Stimulated activated CD8-positive, alpha-beta memory T cell treated with anti-CD3 and anti-CD28 coated beads, Interleukin-12 subunit alpha, Interleukin-12 subunit beta, amount 100 ng/mL, for 4 hours (primary cell): ENCODE results near the gene KLK12.

ENCODE experiments used
- DNase-seq: peaks from one replicate; pipeline ENCODE4 v3.0.0-alpha.2; 2020; ENCODE audit warnings: low read depth

The KLK12 gene

DNA sequence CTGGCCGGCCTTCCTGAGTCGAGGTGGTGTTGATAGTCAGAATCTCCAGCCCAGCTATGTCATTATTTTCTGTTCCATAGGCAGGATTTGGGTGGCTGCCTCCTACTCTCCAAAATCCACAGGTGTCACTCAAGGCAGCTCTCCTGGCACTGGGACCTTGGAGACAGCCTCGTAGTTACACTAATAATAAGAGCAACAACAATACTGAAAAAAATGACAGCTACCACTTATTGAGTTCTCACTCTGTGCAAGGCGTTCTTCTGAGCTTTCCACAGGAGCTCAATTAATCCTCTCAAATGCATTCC is 12.2 kb upstream of the KLK12 start:
- no peak for DNase-seq

DNA sequence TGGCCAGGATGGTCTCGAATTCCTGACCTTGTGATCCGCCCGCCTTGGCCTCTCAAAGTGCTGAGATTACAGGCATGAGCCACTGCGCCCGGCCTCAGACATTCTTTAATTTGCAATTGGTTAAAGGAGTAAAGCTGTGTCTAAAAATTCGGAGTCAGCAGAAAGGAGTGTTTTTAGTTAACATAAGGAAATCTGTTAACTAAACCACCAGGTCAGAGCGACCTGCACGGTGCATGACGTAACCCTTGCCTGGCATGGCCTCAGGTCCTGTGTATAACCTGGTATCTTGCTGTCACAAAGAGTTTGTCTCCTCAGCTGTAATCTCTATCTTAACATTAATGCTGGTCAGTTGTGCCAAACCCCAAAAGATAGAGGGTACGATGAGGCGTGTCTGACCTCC is 9.5 kb upstream of the KLK12 start:
- DNase-seq: no peak

DNA sequence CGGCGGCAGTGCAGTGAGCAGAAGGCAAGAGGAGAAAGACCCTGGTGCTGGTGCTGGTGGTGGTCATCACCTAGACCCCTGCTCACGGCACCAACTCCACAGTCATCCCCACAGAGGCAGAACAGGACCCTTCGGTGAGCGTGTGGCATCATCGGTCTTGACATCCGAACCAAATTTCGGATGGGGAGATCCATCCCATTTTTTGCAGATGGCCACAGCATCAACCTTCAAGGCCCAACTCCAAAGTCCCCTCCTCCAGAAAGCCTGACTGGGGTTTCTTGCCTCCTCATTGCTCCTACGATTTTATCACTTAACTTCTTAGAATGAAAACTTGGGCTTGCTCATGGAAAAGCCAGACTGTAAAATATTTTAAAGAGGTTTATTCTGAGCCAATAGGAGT is 8.7 kb upstream of the KLK12 start:
- DNase-seq: no peak

DNA sequence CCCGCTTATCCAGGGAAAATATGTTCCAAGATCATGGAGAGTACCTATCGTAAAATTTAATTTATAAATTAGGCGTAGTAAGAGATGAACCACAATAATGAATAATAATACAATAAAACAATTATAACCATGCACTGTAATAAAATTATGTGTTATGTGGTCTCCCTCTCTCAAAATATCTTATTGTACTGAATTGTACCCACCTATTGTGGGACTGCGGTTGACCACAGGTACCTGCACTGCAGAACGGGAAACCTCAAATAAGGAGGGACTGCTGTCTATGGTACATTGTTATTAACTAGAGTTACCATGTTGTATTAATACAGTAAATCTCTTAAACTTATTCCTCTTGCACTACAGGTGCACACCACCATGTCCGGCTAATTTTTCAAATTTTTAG is 5.3 kb upstream of the KLK12 start:
- no peak for DNase-seq

DNA sequence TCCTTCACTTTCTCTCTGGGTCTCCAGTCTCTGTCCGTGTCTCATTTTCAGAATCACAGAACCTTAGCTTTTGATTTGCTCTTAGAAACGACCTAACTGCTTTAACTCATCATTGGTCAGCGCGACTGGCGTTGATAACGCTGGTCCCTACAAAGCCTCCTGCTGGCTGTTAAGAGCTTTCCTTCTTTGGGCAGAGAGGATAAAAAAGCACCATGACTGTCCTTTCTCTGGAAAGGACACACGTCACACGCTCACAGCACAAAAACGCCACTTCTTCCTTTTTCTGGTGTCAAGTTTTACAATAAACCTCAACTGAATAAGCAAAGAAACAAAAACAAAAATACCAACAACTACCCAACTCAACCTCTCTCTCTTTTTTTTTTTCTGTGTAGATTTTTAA is 1.7 kb upstream of the KLK12 start:
- no peak for DNase-seq

DNA sequence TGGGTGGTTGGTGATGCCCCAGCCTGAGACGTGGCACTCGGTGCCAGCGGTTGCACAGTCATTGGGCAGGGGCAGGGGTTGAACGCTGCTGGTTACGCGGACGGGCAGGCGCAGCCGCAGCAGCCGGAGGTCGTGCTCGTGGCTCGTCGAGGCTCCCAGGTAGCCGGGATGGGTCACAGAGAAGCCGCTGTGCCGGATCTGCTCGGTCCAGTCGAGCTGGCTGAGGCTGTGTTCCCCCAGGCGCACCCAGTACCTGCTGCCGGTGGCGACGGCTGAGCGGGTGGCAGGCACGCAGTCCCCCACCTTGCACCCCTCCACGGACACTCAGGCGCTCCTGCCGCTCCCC is 2.9 kb downstream of the KLK12 start:
- DNase-seq: no peak

DNA sequence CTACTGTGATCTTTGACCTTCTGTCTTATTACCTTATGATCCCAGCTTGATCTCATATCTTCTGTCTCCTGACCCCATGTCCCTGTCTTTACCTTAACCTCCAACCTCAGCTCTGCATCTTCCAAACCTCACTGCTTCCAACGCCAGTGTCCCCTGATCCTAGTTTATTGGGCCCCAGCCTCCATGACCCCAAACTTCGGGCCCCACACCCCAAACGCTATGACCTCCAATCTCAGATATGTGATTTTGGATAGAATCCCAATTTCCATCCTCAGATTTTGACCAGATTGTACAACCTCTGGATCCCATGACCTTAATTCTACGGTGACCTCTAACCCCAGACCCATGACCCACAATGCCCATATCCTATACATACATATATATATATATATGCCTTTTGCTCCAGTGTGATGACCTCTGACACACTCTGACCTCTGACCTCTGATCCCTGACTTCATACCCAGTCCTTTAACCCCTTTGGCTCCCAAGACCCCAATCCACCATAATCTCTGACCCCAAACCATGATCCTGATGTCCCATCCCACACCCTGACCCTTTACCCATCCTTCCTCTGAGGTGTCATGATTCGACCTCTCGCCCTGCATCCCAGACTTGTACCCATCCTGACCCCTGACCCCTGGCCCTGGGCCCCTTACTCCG is 3.5 kb downstream of the KLK12 start:
- no peak for DNase-seq

DNA sequence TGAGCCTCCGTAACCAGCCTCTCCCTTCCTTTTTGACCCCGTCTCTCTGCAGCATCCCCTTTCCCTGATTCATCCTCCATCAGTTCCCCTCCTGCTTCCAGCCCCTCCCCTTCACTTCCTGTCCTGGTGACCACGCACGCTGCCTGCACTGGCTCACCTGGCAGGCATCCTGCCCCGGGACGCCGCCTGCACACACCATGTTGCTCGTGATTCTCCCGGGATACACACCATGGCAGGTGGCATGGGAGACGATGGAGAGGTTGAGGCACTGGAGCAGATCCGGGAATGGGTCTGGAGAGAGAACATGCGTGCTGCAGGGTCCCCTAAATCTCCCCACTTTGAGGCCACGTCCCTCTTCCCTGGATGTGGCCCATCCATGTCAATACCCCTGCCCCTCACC is 4.2 kb downstream of the KLK12 start:
- DNase-seq: no peak

DNA sequence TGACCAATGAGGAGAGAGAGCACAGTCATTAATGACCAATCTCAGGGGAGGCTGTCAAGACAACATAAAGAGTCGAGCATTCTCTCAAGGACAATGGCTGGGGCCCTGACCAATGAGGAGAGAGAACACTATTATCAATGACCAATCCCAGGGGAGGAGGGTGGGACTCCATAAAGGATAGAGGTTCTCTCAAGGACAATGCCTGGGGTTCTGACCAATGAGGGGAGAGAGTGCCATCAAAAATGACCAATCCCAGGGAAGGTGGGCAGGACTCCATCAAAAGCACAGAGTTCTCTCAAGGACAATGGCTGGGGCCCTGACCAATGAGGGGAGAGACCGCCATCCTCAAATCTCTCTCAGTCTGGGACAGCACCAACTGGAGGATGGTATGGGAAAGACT is 5.1 kb downstream of the KLK12 start:
- no peak for DNase-seq

DNA sequence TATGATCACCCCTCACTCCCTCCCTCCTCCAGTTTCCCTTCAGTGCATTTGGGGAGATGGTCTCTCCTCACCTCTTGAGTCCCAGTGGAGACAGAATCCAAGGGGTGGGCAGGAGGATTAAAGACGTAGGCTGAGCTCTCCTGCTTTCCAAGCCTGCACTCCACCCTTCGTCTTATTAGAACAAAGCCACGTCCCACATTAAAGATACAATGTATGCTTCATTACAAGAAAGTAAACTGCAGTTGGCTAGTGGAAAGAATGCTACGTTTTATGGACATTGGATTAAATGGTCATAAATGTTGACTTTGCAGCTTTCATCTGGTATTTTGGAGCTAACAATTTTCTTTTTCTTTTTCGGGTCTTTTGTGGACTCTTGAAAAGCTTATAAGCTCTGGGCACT is 6.9 kb downstream of the KLK12 start:
- no peak for DNase-seq

DNA sequence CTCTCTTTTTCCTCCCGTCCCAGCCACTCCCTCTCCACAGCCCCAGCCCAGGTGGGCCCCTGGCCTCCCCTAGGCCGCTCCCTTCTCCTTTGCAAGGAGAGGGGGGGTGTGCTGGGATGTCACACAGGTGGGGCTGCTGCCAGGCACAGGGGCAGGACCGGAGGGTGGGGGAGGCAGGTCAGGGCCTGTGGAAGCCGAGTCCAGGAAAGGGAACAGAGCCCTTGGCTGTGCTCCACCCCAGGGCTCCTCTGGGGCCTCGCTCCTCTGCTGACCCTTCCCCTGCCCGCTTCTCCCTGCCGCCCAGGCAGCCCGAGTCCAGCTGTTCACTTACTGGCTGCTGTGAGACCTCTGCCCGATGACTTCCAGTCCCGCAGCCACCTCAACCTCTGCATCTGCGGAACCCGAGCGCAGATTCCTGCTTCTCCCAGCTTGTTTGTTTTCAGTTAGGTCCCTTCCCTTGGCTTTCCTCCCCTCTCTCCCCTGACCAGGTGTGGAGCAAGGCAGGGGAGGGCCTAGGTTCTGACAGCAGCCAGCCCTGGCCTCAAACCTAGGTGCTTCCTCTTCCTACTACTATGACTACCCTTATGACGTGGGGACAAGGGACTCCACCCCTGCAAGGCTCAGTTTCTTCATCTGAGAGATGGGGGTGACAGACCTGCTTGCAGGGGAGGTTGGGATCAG is 7.5 kb downstream of the KLK12 start:
- no peak for DNase-seq

DNA sequence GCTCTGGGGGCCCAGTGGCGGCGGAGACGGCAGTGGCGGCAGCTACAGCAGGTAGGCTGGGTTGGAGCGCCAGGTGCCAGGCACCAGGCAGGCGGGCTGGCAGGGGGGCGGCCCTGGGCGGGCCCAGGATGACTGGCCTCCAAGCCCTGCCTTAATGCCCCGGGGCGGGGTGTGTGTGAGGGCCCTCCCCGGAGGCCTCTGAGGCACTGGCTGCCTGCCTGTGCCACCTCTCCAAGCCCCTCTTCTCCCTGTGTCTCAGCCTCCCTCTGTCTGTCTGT is 8.3 kb downstream of the KLK12 start, which contains the start of gene KLK11:
TSS of gene KLK11 (minus strand) at position 63 of the 278 bp plus-strand sequence. CDS start 985 bp downstream, outside the sequence.
- no peak for DNase-seq

DNA sequence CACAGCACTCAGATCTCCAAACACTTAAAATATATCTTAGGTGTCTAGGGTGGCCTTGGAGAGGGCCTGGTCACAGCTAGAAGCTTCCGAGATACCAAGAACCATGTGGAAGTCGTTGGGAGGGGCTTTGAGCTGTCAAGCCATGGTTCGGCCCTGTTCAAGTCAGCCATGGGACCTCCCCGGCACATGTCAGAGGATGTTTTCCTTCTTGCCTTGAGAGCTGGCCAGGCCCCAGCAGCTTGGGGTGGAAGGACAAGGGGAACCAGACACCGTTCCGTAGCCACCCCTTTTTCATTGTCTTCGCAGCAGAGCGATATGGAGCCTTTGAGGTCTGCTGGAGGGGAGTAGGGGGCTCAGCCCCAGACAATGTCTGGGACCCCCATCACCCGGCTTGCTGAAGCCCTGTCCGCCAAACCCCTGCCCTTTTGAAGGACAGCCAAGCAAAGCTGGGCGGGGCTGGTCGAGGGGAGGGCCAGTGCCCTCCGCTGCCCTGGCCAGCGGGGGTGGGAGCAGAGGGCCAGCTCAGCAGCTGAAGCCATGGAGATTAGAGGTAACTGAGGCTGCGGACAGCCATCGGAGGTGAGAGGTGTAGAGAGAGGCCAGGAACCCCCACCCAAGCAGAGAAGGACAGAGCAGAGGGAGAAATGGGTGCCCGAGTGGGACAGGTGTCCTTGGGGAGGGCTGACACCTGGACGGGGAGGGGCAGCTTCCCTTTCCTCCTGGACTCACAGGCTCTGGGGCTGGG is 8.8 kb downstream of the KLK12 start:
- no peak for DNase-seq

DNA sequence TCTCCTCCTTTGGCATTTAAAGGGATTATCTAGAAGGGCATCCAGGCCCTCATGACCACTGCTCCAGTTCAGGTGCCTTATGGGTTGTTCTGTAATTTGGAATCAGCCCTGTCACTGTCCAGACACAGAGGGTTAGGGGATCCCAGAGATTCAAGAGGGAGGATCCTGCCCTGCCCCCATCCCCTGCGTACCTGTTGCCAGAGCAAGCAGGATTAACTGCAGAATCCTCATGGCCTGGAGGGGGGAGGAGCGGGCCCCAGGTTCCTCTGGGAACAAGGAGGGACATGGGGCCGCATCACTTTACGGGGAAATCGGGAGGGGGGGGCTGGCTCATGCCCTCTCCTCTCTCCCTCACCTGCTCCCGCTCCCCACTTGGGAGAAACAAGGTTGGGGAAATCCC is 9.4 kb downstream of the KLK12 start:
- DNase-seq: no peak

DNA sequence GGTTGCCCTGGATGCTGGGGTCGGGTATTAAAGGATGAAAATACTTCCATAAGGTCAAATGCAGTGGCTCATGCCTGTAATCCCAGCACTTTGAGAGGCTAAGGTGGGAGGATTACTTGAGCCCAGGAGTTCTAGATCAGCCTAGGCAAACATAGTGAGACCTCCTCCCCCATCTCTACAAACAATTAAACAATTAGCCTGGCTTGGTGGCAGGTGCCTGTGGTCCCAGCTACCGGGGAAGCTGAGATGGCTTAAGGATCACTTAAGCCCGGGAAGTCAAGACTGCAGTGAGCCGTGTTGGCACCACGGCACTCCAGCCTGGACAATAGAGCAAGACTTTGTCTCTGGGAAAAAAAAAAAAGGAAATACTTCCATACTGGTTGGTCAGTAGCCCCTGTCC is 9.9 kb downstream of the KLK12 start:
- DNase-seq: no peak

DNA sequence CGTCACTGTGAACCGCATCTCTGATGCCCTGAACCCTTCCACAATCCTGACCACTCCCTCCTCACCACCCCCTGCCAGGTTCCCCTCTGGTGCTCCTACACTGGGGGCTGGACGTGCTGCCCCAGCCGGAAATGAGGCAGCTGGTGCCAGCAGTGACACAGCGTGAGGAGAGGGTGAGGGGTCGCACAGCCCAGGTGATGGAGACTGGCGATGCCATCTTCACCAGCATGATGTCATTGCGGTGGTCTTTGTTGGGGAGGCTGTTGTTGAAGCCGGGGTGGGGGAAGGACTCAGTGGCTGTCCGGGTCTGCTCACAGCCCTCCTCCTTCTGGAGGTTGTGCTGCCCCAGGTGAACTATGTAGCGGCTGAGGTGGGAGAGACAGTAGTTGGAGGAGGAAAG is 10.9 kb downstream of the KLK12 start:
- DNase-seq: no peak

DNA sequence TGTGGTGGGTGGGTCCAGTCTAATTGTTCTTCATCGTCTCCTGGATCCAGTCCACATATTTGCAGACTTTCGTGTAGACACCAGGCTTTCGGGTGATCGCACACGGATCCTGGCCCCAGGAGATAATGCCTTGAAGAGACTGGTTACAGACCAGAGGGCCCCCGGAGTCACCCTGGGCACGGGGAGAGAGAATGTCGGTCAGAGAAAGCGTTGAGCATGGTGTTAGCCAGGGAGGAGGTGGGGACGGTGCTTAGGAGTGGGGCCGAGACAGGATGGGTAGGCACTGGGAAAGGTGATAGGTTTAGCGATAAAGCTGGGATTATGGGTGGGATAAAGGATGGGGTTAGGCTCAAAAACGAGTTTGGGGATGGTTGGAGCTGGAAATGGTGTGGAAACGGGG is 12.3 kb downstream of the KLK12 start:
- DNase-seq: no peak

DNA sequence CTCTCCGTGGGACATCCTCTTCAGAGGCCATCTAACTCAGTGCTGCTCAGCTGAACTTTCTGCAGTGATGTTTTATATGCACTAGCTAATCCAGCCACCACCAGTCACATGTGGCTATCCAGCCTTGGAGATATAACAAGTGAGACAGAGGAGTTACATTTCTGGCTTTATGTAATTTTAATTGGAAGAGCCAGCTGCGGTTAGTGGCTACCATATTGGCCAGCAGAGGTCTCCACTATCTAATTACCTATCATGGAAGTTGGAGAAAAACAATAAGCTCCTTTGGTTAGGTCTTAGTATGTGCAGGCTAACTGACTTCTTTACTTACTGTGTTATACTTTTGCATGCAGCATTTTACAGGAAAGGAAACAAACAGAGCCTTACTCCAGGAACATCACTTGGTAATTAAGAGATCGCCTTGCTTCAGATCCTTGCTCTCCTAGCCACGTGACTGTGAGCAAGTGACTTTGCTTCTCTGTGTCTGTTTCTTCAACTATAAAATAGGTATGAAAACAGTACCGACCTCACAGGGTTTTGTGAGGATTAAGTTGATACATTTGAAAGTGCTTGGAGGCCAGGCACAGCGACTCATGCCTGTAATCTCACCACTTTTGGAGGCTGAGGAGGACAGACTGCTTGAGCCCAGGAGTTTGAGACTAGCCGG is 13.7 kb downstream of the KLK12 start:
- no peak for DNase-seq

DNA sequence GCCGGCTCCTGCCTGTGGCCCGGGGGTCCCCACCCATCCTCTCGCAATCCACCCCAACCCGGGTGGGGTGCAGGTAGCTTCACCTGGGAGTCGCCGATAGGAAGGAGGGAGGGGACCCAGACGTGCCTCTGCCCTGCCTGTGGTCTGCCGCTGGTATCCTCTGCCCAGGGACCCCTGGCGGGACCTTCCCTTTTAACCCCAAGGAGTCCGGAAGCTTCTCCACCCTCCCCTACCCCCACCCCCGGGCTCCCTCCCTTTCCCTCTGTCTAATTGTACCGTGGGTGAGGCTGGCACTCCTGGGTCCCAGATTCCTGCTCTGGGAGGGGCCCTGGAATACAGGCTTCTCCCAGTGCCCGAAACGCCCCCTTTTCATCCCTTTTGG is 15.3 kb downstream of the KLK12 start, which contains the start of gene KLK10:
TSS of gene KLK10 (minus strand) at position 166 of the 382 bp plus-strand sequence. CDS start 579 bp downstream, outside the sequence.
- DNase-seq: no peak

DNA sequence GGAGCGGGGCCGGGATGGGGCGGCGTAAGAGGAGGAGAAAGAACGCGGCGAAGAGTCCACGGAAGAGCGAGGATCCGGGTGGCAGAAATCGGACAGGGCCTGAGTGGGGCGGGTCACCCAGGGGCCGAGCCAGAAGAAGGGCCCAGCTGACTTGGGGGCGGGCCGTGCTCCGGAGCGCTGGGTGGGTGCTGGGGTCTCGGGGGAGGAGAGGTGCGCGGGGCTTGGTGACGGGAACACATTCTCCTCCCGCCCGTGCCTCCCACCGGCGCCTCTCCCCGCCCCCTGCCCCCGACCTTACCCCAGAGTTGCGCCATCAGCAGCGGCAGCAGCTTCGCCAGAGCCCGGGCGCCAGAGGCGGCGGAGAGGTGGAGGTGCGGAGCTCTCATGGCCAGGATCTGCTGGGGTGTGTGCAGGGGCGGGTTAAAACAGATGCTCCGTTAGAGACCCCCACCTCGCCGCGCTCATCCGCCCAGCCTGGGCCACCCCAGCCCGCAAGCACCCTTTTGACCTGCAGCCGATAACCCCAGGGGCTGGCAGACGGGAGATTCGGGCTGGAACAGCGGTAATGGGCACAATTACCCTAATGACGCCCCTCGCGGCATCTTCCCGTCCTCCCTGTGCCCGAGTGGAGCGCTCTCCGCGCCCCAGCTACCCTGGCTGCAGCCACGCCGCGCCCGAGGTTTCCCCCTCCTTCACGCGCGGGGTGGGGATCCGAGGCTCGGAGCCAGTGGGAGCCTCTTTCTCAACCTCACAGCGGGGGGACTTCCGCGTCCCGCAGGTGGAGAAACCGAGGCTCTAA is 15.9 kb downstream of the KLK12 start:
- DNase-seq: no peak

DNA sequence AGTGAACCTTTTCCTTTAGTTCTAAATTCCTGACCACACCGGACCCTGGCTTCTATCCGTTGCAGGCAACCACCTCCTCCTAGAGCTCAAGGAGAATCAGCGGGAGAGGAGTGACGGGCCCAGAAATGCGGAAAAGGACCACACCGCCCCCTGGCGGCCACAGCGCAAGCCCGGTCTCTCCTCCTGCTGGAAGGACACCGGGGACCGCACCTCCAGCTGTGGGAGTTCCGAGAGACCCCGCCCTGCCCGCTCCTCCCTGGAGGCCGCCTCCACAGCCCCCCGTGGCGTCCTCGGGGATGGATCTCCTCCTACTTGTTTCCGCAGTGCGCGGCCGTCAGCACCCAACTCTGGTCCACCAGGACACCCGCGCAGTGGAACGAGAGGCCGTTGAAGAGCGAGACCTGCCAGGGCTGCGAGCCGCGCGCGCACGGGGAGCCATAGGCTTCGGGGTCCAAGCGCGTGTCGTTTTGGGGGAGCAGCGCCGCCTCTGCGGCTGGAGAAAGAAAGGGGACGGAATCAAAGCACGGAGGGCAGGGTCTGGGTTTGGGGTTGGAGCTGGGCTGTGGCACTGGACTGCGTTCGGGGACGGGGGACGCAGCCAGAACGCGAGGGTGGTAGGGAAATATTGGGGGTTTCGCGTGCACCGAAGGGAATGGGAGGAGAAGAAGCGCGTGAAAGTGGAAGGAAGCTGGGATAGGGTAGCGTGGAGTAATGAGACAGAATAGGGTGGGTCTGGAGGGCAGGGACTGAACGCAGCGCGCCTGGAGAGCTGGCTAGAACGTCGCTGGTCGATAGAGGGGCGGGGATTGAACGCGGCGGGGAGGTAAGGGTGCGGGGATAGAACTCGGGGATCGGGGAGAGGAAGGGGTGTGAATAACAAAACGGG is 17.8 kb downstream of the KLK12 start:
- DNase-seq: no peak
